HG03064 (cell line): Measurements from ENCODE around the gene CEBPB.
"Not testable (repeated sequence)": the region's sequence is repeated elsewhere in the genome, so short reads cannot be mapped to it uniquely, and the experiment has no call there.

Experiments used
- ATAC-seq: cut with Tn5 transposase; IDR thresholded peaks from one replicate; pipeline ENCODE4 v1.9.1; 2021; ENCODE audit warnings: low read depth; ENCODE audit not compliant: unreplicated experiment

CEBPB gene

DNA sequence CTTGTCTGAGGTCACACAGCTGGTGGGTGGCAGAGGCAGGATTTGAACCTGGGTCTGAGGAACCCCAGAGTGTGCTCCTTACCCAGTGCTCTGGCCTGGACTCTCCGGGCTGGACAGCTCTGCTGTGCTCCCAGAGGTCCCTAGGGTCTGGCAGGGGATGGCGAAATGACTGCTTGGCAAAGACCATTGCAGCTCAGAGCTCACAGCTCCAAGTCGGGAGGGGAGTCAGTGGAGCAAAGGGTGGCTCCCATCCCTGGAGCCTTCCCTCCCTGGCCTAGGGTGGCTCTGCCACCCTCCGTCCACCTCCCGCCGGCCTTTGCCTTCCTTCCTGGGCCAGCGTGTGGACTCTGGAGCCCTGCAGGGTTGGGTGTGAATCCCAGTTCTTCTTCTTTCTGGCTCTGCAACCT is 17.5 kb downstream of the CEBPB start:
- ATAC-seq: no peak

DNA sequence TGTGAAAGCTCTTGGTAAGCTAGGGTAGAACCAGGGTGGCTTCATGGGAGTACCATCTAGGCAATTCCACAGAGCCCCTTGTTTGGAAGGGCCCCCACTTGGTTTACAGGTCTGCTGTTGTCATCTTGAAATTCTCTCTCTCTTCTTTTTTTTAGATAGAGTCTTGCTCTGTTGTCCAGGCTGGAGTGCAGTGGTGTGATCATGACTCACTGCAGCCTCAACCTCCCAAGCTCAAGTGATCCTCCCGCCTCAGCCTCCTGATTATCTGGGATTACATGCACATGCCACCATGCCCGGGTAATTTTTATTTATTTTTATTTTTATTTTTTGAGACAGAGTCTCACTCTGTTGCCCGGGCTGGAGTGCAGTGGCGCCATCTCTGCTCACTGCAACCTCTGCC is 18.2 kb downstream of the CEBPB start:
- ATAC-seq: not testable (repeated sequence)

DNA sequence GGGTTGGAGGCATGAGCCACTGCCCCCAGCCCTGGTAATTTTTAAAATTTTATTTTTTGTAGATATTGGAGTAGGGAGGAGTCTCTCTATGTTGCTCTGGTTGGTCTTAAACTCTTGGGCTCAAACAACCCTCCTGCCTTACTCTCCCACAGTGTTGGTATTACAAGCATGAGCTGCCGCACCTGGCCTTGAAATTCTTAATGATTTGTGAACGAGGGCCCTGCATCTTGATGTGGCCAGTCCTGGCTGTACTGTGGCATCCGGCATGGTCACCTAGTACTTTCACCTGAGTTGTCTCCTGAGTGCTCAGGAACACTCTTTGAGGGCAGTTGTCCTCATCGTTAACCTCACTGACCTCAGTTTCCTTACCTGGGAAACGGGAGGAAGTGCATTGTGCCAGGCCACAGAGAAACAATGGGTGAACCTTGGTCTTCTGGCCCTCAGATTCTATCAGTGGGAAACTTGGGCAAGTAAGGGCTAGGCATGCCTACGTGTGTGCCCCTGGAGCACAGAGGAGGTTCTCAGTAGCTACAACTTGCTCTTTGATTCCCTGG is 19.5 kb downstream of the CEBPB start:
- no peak for ATAC-seq

DNA sequence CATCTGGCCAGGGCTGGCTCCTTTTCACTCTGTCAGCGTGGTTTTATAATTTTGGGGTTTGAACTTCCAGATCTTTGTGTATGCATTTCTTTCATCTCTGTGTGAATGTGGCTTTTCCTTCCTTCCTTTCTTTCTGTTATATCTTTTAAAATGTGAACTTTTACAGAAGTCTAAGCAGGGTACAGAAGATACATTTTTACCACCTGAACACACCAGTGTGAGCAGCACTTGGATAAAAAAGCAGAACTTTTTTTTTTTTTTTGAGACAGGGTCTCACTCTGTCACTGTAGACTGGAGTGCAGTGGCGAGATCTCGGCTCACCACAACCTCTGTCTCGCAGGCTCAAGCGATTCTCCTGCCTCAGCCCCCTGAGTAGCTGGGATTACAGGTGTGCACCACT is 20.5 kb downstream of the CEBPB start:
- no peak for ATAC-seq

DNA sequence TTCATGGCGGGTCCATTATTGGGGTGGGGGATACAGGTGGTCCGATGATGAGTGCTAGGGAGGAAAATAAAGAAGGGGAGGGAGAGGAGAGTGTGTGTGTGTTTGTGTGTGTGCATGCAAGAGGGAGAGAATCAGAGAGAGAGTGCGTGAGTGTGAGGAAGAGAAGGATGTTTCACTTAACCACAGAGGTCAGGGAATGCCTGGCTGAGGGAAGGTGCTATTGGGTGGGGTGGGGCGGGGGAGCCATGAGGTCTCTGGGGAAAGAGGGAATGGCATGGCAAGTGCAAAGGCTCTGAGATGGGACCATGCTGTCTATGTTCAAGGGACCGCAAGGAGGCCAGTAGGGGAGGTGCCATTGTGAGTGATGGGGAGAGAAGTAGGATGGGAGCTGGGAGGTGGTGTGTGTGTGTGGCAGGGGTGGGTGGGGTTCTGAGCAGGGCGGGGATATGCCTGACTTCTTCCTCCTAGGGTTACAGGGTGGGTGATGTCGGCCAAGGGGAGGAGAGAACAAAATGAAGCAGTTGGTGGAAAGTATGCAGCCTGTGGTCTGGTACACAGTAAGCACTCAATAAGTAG is 23.0 kb downstream of the CEBPB start:
- no peak for ATAC-seq

DNA sequence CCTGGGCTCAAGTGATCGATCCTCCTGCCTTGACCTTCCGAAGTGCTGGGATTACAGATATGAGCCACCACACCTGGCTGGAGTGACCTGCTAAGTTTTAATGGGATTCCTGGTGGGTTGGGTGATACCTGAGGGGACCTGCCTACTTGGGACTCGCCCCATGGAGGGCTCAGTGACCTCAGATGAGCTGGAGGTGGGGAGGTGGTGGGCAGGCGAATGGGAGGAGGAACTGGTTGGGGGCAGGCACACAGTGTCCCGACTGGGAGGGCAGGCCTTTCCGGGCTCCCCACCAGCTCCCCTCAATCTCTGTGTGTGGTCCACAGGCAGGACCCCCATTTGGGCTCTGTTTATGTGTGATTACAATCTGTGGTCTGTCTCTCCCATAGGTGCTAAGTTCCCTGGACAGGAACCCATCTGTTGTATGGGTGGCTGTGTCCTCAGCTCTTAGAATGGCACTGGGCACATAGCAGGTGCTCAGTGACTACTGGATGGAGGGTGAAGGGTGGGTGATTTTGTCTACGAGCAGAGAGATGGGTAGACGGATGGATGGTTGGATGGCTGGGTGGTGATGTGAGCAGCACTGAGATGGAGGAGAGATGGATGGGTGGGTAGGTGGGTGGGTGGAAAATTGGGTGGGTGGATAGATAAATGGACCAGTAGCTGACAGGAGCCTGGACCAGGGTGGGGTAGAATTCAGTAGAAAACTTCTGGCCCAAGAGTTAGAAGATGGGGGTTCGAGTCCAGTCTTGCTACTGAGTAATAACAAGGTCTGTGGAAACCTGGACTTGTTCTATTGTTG is 23.8 kb downstream of the CEBPB start:
- no peak for ATAC-seq

DNA sequence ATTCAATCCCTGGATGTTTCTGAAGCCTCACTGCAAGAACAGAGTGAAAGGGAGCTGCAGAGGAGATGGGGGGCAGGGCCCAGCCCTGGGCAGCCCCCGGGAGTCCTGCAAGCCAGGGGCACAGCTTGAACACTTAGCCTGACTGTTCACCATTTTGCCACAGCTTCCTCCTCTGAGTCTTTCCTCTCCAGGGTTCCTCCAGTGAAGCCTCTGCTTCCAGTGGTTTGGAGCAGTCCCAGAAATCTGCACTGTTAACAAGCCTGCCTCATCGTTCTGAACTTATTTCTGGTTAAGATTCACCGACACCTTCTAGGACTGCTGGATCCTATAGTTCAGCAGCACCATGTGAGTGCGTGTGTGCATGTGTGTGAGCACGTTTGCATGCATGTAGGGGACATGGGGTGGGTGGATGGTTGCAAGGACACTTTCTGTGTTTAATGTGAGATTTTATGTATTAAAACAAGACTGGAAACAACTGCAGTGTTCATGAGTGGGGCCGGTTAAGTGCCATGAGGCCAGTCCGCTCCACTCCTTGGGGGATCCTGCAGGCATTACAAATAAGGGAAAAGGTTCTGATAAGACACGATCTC is 24.6 kb downstream of the CEBPB start:
- no peak for ATAC-seq

DNA sequence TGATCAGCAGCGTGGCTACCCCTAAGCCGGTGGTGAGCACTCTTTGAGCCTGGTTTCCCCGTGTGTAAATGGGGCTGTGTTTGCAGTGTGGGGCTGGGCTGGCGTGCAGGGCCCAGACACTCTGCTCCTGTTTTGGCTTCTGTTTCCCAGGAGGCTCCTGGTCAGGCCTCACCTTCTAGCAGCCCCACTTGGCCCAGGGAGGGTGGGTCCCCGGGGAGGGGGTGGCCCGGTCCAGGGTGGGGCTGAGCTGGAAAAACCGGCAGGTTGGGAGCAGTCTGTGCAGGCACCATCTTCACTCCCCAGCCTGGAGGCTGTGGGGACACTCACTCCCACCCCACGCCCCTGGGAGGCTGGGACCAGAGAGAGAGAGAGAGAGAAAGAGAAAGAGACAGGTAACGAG is 25.3 kb downstream of the CEBPB start:
- no peak for ATAC-seq

DNA sequence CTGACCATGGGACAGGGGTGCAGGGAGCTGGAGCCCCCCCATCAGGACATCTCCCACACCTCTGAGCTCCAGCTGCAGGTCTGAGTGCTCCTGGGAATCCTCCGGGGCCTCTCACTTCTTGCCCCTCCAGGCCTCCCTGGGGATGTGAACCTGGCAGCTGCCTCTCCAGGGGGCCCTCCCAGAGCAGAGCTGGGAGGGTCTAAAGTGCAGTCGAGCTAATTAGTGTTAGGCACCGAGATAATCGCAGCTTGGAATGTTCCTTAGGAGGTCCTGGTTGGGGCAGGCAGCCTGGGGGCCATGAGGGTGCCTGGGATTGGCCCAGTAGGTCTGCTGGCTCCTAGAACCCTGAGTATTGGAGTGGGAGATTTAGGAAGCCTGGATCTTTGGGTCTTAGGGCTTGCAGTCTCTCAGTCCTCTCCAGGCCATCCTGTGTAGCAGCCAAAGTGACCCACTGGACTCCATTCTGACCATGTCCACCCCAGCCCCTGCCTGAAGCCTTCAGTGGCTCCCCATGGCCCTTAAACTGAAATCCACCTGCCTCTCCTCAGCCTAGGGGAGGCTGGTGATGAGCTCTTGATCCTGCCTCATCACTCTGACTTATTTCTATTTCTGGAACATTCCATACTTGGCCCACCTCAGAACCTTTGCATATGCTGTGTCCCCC is 26.0 kb downstream of the CEBPB start:
- ATAC-seq: no peak

DNA sequence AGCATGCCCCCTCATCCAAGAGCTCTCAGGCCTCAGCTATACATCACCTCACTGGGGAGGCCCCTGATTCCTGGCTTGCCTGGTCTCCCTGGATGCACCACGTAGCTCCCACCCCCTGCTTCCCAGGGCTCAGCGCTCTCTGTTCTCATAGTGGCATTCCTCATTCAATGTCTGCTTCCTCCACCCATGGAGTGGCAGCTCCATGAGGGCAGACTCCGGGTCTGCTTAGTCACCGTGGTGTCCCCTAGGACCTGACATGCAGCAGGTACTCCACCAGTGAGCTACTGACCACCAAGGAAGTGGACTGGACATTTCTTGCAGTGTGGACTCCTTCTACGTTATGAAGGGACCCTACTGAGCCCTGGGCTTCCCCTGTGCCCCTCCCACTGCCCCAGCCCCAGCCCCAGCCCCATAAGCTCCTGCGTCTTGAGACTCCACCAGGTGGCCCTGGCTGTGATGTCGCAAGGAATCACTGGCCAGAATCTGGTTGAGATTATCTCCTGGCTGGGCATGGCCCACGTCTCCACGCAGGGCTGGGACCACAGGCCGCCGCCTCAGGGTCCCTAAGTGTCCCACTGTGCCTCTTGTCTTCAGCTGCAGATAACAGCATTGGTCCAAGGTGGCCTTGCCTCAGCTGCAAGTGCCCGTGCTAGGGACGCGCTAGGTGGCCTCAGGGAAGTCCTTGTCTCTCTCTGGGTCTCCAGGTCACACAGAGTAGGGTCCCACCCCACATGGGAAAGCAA is 26.7 kb downstream of the CEBPB start:
- no peak for ATAC-seq

DNA sequence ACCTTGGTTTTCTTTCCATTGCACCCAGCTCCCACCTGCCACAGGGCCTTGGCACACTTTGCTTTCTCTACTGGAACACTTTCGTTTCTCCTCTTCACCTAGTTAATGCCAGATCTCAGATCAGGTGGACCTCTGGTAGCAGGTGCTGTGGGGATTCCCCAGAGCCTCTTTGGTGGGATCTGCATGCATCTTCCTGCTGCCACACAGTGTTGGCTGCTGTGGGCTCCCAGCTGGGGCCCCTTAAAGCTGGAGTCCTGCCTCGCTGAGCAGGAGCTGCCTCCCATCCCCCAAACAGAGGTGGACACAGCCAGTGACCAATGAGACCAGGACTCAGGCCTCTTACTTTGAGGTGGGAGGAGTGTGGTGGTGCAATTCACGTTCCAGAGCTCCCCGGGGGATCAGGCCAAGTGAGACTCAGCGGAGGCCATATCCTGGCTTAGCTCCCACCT is 28.4 kb downstream of the CEBPB start:
- ATAC-seq: no peak

DNA sequence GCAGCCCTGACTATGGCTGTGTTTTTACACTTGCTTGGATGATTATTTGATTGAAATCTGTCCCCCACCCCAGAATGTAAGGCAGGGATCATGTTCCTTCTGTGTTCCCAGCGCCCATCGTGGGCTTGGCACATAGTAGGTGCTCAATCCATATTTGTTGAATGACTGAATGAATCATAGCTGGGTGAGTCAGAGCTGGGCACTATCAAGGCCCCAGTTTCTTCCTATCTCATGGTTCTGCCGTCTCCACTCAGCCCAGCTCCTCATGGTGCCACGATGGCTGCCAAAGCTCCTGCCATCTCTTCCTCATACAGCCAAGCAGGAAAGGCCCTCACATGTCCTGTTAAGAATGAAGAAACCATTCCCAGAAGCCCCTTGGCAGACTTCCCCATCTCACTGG is 29.0 kb downstream of the CEBPB start:
- ATAC-seq: no peak

DNA sequence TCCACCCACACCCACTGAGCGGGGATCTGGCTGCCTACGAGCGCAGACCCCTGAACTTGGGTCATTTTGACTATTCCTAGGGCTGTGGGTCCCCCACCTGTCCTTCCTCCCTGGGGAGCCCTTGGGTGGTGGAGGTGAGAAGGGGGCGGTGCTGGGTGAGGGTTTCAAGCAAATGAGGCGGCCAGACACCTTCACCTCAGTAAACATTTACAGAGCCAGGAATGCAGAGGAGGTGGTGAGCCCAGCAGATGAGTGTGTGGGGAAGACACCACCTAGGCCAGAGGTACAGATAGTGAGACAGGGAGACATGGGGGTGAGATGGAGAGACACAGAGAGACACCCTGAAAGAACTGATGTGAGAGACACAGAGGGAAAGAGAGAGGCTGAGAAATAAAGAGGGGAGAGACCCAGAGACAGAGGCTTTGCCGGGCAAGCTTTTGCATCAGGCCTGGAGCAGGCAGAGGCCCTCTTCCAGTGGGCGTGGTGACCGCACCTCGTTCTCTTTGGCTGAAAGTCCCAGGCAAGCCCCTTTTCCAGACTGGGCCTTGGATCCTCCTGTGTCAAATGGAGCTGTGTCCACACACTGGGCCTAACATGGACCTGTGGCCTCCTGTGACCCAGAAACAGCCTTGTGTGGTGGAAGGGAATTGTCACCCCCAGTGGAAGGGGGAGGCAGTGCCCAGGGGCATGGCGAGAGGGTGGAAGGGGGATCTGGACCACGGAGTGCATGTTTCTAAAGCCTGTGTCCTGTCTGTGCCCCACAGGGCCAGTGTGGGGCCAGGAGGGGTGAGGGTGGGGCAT is 29.7 kb downstream of the CEBPB start:
- no peak for ATAC-seq

DNA sequence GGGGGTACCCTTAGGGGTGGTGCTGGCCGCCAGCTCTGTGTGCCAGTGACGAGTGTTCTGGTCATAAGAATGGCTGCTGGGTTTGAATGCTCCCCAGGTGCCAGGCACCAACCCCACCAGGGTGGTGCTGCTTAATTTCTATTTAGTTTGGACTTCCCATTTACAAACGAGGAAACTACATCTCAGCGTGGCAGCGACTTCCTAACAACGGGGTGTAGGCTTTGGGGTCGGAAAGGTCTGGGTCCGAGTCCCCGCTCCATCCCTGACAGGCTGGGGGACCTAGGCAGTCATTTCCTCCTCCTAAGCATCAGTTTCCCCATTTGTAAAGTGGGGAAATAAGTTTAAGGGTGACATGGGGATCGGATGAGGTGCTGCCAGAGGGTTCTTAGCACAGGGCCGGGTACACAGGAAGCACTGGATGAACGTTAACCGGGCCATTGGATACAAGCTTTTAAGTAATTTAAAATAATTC is 30.3 kb downstream of the CEBPB start:
- ATAC-seq: no peak

DNA sequence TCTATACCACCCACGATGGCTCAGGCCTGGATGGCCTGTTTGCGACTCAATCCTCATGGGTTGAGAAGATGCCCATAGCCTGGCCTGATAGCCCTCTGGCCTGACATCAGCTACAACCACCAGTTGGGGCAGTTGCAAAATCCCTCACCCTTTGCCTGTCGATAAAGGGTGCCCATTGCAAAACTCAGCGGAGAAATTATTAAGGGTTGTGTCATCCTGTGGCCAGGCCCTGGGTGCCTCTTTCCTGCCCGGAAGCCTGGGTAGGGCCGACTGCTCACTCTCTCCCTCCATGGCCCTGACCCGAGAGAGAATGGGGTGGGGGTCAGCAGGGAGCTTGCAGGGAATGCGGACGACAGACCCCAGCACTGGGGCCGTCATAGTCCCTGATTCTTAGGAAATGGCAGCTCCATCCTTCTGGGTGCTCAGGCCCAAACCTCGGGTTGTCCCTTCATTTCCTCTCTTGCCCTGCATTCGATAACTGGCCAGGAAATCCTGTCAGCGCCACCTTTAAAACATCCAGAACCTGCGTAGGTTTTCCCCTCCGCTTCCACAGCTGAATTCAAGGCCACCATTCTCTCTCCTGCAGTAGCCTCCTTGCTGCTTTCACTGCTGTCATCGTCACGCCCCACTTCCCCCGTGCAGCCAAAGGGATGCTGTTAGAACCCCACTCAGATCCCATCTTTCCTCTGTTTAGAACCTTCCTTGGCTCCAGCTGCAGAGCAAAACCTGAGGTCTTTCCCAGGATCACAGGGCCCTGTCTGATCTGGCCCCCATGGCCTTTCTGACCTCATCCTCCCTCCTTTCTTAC is 31.1 kb downstream of the CEBPB start:
- no peak for ATAC-seq

DNA sequence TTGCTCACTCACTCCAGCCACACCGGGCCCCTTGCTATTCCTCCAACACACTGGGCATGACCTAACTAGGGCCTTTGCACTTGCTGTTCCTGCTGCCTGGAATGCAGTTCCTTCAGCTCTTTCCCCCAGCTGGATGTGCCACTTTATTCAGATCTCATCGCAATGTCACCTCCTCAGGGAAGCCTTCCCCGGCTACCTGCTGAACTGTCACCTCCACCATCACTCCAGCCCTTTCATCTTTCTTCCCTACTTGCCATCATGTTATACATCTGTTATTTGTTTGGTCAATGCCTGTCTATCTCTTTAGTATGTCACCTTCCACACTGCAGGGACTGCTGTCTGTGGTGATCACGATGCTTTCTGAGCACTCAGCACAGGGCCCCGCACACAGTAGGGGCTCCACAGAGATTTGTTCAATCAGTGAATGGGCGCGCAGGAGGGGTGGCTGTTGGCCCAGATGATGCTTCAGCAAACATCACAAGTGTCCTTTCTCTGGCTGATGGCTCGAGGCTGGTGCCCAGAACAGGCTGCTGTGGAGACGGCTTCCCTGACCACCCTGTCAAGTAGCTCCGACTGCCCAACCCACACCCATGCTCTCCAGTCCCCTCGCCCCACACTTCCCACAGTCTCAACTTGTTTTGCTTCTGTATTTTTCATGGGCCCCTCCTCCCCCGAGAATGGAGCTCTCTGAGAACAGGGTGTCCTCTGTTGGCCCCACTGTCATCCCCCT is 31.8 kb downstream of the CEBPB start:
- no peak for ATAC-seq

DNA sequence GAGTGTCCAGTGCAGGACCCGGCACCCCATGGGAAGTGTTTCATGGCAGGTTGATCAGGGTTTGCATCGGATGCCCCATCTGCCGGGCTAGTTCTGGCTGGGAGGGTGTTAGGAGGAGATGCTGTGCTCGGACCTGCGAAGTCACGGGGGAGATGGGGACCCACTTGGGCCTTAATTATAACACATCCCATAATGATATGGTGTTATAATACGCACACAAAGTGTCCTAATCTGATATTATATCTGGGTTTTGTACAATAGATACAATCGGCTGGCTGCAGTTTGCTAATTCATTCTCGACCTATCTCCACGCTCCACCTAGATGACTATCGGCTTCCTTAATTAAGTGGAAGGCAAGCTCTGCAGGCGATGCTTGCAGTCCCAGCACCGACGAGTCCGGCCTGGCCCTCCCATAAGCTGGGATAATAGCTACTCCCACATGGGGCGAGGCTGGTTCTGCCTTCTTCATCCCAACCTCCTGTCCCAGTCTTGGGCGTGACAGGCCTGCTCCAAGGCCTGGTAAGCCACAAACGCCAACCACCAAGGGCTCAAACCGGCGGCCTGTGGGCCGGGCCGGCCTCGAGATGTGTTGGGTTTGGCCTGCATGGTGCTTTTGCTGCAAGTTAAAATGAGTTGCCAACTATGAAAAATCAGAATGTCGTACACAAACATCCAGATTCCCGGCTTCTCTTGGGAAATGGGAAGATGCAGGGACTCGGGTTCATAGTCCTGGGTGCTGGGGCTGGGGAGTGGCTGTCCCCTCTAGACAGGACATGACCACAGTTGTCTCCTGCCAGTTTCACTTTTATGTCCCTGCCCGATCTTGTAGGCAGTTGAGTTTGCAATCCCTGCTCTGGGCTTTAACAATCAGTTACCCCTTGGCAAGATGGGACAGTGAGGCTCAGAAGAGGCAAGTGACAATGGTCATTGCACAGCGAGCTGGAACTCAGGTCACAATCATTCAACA is 32.7 kb downstream of the CEBPB start:
- ATAC-seq: no peak
